HepG2 (cell line): ENCODE results near the gene ENO2. TPM values are rescaled to one million over a fixed set of nuclear protein-coding genes. Genes with fewer than 3 reads are reported as not detected.
A peak's percentile ranks its signal among the peaks of the same experiment; 100 is the strongest.

Experiments
- ELF1 ChIP-seq: sonication (generic); formaldehyde crosslinking; IDR thresholded peaks from 2 replicates; pipeline ENCODE4 v1.4.0; 2020; ENCODE audit warnings: missing genetic modification reagents
- ETV6 ChIP-seq: sonication (generic); formaldehyde crosslinking; conservative IDR thresholded peaks from 2 replicates; pipeline ENCODE4 v1.4.0; 2020; ENCODE audit warnings: missing genetic modification reagents
- KLF13 ChIP-seq: sonication (generic); formaldehyde crosslinking; IDR thresholded peaks from 2 replicates; pipeline ENCODE4 v1.4.0; 2020; ENCODE audit warnings: mild to moderate bottlenecking, missing genetic modification reagents
- POGZ ChIP-seq: sonication (generic); formaldehyde crosslinking; IDR thresholded peaks from 2 replicates; pipeline ENCODE4 v1.4.0; 2020; ENCODE audit warnings: mild to moderate bottlenecking, missing genetic modification reagents
- SAFB2 ChIP-seq: sonication (generic); formaldehyde crosslinking; IDR thresholded peaks from 2 replicates; pipeline ENCODE4 v1.5.1; 2020; ENCODE audit warnings: missing genetic modification reagents, low read depth, mild to moderate bottlenecking, borderline replicate concordance
- TRAFD1 ChIP-seq: sonication (generic); formaldehyde crosslinking; IDR thresholded peaks from 2 replicates; pipeline ENCODE4 v1.5.1; 2020; ENCODE audit warnings: missing genetic modification reagents, mild to moderate bottlenecking, borderline replicate concordance
- ZBTB14 ChIP-seq: sonication (generic); formaldehyde crosslinking; IDR thresholded peaks from 2 replicates; pipeline ENCODE4 v1.4.0; 2020; ENCODE audit warnings: missing genetic modification reagents
- ZNF251 ChIP-seq: sonication (generic); formaldehyde crosslinking; IDR thresholded peaks from 2 replicates; pipeline ENCODE4 v1.9.0; 2021; ENCODE audit warnings: mild to moderate bottlenecking, missing genetic modification reagents
- ZUFSP ChIP-seq: sonication (generic); formaldehyde crosslinking; IDR thresholded peaks from 2 replicates; pipeline ENCODE4 v1.9.0; 2021; ENCODE audit warnings: missing genetic modification reagents, mild to moderate bottlenecking, borderline replicate concordance
- polyA plus RNA-seq, 8 experiments: library from polyadenylated mRNA; depleted of rRNA in 3 of 8; stranded (reverse) in 7 of 8; unstranded in 1 of 8; fragments of >200 nt; fragmentation: Illumina TruSeq in 4 of 8; extraction: Trizol in 4 of 8; gene quantifications; 2 replicates each; pipeline versions ENCODE4 v1.2.1 to v1.2.3, GENCODE V29; 2011 to 2016; ENCODE audit warnings: low read depth in 4 of 8, missing spikeins in 1 of 8, mixed read lengths in 1 of 8; ENCODE audit not compliant: insufficient read depth in 1 of 8
- total RNA-seq, 5 experiments: library from RNA; depleted of rRNA; stranded (reverse); fragments of >200 nt; fragmentation: Illumina TruSeq; extraction: Trizol; gene quantifications; 2 replicates each; pipeline ENCODE4 v1.2.3, GENCODE V29; 2016; ENCODE audit warnings: low read depth in 1 of 5
- TF ChIP-seq, protein P1 (sequence below): sonication (generic); formaldehyde crosslinking; IDR thresholded peaks from 2 replicates; pipeline ENCODE4 v1.9.0; 2021; ENCODE audit warnings: mild to moderate bottlenecking, missing genetic modification reagents
- TF ChIP-seq, protein P2 (sequence below), 2 experiments: sonication (generic) in 1 of 2; formaldehyde crosslinking in 1 of 2; IDR thresholded peaks; 2 replicates each; pipeline versions ENCODE4 v1.5.1 to v1.6.1; 2011 to 2020; ENCODE audit warnings: borderline replicate concordance in 1 of 2, low read depth in 1 of 2, low read length in 1 of 2, mild to moderate bottlenecking in 1 of 2, missing genetic modification reagents in 1 of 2, moderate library complexity in 1 of 2

The ENO2 gene
- total and polyA plus RNA-seq, 2 of the 13 experiments (the other 11 are each of a cell fraction or from before 2014, with no cell fraction given): 19.3 to 136 TPM

DNA sequence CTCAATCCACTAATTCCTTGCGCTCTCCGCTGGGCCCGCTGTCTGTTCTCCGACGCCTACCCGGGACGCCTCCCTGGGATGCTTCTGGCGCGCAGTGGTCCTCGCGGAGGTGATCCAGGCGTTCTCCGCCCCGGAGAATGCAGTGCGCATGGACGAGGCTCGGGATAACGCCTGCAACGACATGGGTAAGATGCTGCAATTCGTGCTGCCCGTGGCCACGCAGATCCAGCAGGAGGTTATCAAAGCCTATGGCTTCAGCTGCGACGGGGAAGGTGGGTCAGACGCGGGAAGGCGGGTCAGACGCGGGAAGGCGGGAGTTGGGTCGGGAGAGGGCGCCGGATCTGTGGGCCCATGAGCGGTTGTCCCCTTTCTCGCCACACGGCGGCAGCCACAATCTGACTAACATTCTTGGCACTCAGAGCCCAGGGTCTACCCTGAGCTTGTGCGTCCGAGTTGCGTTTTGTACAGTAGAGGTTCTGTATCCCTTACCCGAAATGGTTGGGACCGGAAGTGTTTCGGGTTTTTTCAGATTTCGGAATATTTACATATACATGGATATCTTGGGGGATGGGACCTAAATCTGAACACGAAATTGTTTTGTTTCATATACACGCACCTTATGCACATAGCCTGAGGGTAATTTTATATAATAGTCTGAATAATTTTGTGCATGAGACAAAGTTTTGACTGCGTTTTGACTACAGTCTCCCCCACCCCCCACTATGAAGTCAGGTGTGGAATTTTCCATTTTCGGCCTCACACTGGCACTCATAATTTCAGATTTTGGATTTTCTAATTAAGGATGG lies 30.2 kb downstream of the ENO2 start (continued):
- TF ChIP-seq, protein P1, sequence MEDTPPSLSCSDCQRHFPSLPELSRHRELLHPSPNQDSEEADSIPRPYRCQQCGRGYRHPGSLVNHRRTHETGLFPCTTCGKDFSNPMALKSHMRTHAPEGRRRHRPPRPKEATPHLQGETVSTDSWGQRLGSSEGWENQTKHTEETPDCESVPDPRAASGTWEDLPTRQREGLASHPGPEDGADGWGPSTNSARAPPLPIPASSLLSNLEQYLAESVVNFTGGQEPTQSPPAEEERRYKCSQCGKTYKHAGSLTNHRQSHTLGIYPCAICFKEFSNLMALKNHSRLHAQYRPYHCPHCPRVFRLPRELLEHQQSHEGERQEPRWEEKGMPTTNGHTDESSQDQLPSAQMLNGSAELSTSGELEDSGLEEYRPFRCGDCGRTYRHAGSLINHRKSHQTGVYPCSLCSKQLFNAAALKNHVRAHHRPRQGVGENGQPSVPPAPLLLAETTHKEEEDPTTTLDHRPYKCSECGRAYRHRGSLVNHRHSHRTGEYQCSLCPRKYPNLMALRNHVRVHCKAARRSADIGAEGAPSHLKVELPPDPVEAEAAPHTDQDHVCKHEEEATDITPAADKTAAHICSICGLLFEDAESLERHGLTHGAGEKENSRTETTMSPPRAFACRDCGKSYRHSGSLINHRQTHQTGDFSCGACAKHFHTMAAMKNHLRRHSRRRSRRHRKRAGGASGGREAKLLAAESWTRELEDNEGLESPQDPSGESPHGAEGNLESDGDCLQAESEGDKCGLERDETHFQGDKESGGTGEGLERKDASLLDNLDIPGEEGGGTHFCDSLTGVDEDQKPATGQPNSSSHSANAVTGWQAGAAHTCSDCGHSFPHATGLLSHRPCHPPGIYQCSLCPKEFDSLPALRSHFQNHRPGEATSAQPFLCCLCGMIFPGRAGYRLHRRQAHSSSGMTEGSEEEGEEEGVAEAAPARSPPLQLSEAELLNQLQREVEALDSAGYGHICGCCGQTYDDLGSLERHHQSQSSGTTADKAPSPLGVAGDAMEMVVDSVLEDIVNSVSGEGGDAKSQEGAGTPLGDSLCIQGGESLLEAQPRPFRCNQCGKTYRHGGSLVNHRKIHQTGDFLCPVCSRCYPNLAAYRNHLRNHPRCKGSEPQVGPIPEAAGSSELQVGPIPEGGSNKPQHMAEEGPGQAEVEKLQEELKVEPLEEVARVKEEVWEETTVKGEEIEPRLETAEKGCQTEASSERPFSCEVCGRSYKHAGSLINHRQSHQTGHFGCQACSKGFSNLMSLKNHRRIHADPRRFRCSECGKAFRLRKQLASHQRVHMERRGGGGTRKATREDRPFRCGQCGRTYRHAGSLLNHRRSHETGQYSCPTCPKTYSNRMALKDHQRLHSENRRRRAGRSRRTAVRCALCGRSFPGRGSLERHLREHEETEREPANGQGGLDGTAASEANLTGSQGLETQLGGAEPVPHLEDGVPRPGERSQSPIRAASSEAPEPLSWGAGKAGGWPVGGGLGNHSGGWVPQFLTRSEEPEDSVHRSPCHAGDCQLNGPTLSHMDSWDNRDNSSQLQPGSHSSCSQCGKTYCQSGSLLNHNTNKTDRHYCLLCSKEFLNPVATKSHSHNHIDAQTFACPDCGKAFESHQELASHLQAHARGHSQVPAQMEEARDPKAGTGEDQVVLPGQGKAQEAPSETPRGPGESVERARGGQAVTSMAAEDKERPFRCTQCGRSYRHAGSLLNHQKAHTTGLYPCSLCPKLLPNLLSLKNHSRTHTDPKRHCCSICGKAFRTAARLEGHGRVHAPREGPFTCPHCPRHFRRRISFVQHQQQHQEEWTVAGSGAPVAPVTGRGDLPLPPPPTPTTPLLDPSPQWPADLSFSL (CRISPR knock-in tag): no peak
- peak; percentile 60; the same call in 1 of the 2 replicates for TF ChIP-seq SAFB2 (CRISPR knock-in tag)
- TF ChIP-seq ETV6 (CRISPR knock-in tag): no peak
- TF ChIP-seq POGZ (CRISPR knock-in tag): no peak
- no peak for TF ChIP-seq ZUFSP (CRISPR knock-in tag)
- TF ChIP-seq ZBTB14 (CRISPR knock-in tag): no peak; the same call in 1 of the 2 replicates
- no peak for TF ChIP-seq KLF13
- 0 out of 2 replicates have a peak, but pooled peaks have one; percentile 14 for TF ChIP-seq ELF1 (CRISPR knock-in tag)
- no peak for TF ChIP-seq TRAFD1 (CRISPR knock-in tag)
- TF ChIP-seq, protein P2, sequence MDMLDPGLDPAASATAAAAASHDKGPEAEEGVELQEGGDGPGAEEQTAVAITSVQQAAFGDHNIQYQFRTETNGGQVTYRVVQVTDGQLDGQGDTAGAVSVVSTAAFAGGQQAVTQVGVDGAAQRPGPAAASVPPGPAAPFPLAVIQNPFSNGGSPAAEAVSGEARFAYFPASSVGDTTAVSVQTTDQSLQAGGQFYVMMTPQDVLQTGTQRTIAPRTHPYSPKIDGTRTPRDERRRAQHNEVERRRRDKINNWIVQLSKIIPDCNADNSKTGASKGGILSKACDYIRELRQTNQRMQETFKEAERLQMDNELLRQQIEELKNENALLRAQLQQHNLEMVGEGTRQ (IDR thresholded peaks at IDR 0.05; ENCODE audit: low read depth, low read length): no peak
- TF ChIP-seq, protein P2 (CRISPR knock-in tag; IDR thresholded peaks at IDR 0.05; ENCODE audit: borderline replicate concordance): no peak
- no peak for TF ChIP-seq ZNF251 (CRISPR knock-in tag)
